NT2/D1 (cell line): ENCODE data around the gene GNAZ.

Source experiments
- DNase-seq: peaks from one replicate; pipeline ENCODE4 v3.0.0-alpha.2; 2011; ENCODE audit warnings: low read depth, low spot score
- H3K27me3 ChIP-seq: 2 replicates; pipeline ENCODE4 v1.6.0; 2011; ENCODE audit warnings: mild to moderate bottlenecking; ENCODE audit not compliant: insufficient read length, insufficient read depth
- H3K36me3 ChIP-seq: 2 replicates; pipeline ENCODE4 v1.6.1; 2011; ENCODE audit warnings: mild to moderate bottlenecking, low read length, mixed read lengths; ENCODE audit not compliant: insufficient read depth, insufficient read length
- H3K4me1 ChIP-seq: 2 replicates; pipeline ENCODE4 v1.5.1; 2011; ENCODE audit not compliant: insufficient read depth, insufficient read length
- H3K4me3 ChIP-seq: 2 replicates; pipeline ENCODE4 v1.5.1; 2011; ENCODE audit warnings: low read depth; ENCODE audit not compliant: insufficient read length
- H3K9ac ChIP-seq: 2 replicates; pipeline ENCODE4 v1.6.0; 2011; ENCODE audit warnings: low read depth; ENCODE audit not compliant: insufficient read length
- H3K9me3 ChIP-seq: 2 replicates; pipeline ENCODE4 v1.5.1; 2011; ENCODE audit warnings: mild to moderate bottlenecking, low read length; ENCODE audit not compliant: insufficient read depth
- SUZ12 ChIP-seq: IDR thresholded peaks from 2 replicates; pipeline ENCODE4 v1.6.1; 2011; ENCODE audit not compliant: insufficient read length, insufficient read depth; ENCODE audit errors: extremely low read depth
- YY1 ChIP-seq: IDR thresholded peaks from 2 replicates; pipeline ENCODE4 v1.6.1; 2011; ENCODE audit not compliant: insufficient read length, insufficient read depth
- ZNF274 ChIP-seq: IDR thresholded peaks from 2 replicates; pipeline ENCODE4 v1.6.1; 2011; ENCODE audit warnings: mild to moderate bottlenecking, low read depth, low read length

Gene GNAZ

GRCh38 chr22:23083315-23084021, 13.1 kb downstream of the GNAZ start:
- Histone ChIP-seq H3K36me3 (no peaks in the 10 kb centered on the region), H3K4me1 (peaks cover 8% of the 10 kb centered on the region), H3K9me3 (no peaks in the 10 kb centered on the region), H3K9ac (no peak overlapping the region), H3K27me3 (no peaks in the 10 kb centered on the region), H3K4me3 (no peak overlapping the region)
- no peak for DNase-seq
- no peak for TF ChIP-seq SUZ12
- no peak for TF ChIP-seq ZNF274
- TF ChIP-seq YY1, result no peak

- Histone ChIP-seq H3K9ac (no peak overlapping the region), H3K4me3 (no peak overlapping the region), H3K9me3 (no peaks in the 10 kb centered on the region), H3K27me3 (no peaks in the 10 kb centered on the region), H3K36me3 (no peaks in the 10 kb centered on the region), H3K4me1 (peaks cover 11% of the 10 kb centered on the region)
- TF ChIP-seq YY1, result no peak
- TF ChIP-seq ZNF274, result no peak
- TF ChIP-seq SUZ12, result no peak
- DNase-seq, result no peak
Measured at GRCh38 chr22:23084453-23085350, 14.4 kb downstream of the GNAZ start.

- Histone ChIP-seq H3K27me3 (no peaks in the 10 kb centered on the region), H3K4me3 (no peak overlapping the region)
Measured at GRCh38 chr22:23085351-23085671, 15.0 kb downstream of the GNAZ start.

GRCh38 chr22:23085785-23086184, 15.5 kb downstream of the GNAZ start:
- Histone ChIP-seq H3K27me3 (no peaks in the 10 kb centered on the region), H3K9ac (no peak overlapping the region), H3K9me3 (no peaks in the 10 kb centered on the region), H3K4me3 (no peak overlapping the region), H3K4me1 (peaks cover 11% of the 10 kb centered on the region), H3K36me3 (no peaks in the 10 kb centered on the region)
- no peak for TF ChIP-seq YY1
- no peak for DNase-seq

More at GRCh38 chr22:23085351-23085671, 15.0 kb downstream of the GNAZ start:
- Histone ChIP-seq H3K4me1 (peaks cover 11% of the 10 kb centered on the region), H3K9ac (no peak overlapping the region), H3K36me3 (no peaks in the 10 kb centered on the region), H3K9me3 (no peaks in the 10 kb centered on the region)
- DNase-seq, result no peak
- TF ChIP-seq SUZ12 (no peak), ZNF274 (no peak), YY1 (no peak)

- peaks cover 11% of the 10 kb centered on the region for H3K4me1 ChIP-seq
- H3K36me3 ChIP-seq, result no peaks in the 10 kb centered on the region
- no peak for DNase-seq
- TF ChIP-seq YY1, result no peak
- TF ChIP-seq SUZ12, result no peak
- TF ChIP-seq ZNF274, result no peak
- no peaks in the 10 kb centered on the region for H3K9me3 ChIP-seq
- H3K9ac ChIP-seq, result no peak overlapping the region
- no peak overlapping the region for H3K4me3 ChIP-seq
- H3K27me3 ChIP-seq, result no peaks in the 10 kb centered on the region
Measured at GRCh38 chr22:23086263-23086662, 15.9 kb downstream of the GNAZ start.

GRCh38 chr22:23086787-23087186, 16.5 kb downstream of the GNAZ start:
- Histone ChIP-seq H3K36me3 (no peaks in the 10 kb centered on the region), H3K9ac (no peak overlapping the region), H3K27me3 (no peaks in the 10 kb centered on the region), H3K9me3 (no peaks in the 10 kb centered on the region), H3K4me1 (peaks cover 11% of the 10 kb centered on the region), H3K4me3 (no peak overlapping the region)
- no peak for DNase-seq
- TF ChIP-seq SUZ12 (no peak), ZNF274 (no peak), YY1 (no peak)

- no peak for DNase-seq
- Histone ChIP-seq H3K27me3 (no peaks in the 10 kb centered on the region), H3K4me3 (no peak overlapping the region), H3K9ac (no peak overlapping the region), H3K36me3 (no peaks in the 10 kb centered on the region), H3K9me3 (no peaks in the 10 kb centered on the region), H3K4me1 (peaks cover 11% of the 10 kb centered on the region)
- no peak for TF ChIP-seq SUZ12
Measured at GRCh38 chr22:23088199-23088604, 17.9 kb downstream of the GNAZ start.
